GM21367 (cell line): ENCODE data around the gene KIR3DL3.
"Not testable (repeated sequence)": the region's sequence is repeated elsewhere in the genome, so short reads cannot be mapped to it uniquely, and the experiment has no call there.

ENCODE experiments used
- ATAC-seq: cut with Tn5 transposase; IDR thresholded peaks from one replicate; pipeline ENCODE4 v1.9.1; 2021; ENCODE audit not compliant: unreplicated experiment

Gene KIR3DL3

DNA sequence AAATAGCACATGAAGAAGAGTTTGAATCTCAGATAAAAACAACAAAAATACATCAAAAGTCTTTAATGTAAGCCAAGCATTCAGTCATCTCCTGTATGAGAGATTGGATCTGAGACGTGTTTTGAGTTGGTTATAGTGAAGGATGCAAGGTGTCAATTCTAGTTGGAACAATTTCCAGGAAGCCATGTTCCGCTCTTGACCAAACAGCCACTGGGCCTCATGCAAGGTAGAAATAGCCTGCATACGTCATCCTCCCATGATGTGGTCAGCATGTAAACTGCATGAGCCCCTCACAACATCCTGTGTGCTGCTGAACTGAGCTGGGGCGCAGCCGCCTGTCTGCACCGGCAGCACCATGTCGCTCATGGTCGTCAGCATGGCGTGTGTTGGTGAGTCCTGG lies at the start of gene KIR3DL3:
TSS of gene KIR3DL3 (plus strand) at position 301 of the 400 bp plus-strand sequence. CDS start at position 356, 55 bp downstream.
- ATAC-seq: no peak

- not testable (repeated sequence) for ATAC-seq
Measured at GRCh38 chr19:54676210-54676834, 47.9 kb upstream of the KIR3DL3 start.

DNA sequence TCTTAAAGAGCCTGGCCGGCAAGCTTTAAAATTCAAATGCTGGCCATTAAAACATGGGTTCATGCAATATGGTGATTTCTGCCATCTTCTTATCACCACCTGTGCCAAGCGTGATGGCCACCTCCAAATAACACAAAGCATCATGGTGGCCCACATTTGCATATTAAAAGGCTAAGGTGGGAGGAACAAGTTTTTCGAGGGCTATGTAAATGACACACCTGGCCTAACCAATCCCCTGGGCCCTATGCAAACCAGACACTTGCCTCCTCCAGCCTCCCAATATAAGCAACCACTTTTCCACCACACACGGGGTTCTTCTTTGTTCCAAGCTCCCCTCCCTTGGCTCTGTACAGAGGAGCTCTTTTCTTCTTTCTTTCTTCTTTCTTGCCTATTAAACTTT lies 47.0 kb upstream of the KIR3DL3 start:
- ATAC-seq: no peak

GRCh38 chr19:54681596-54681995 lies 42.6 kb upstream of the KIR3DL3 start:
- not testable (repeated sequence) for ATAC-seq

GRCh38 chr19:54682306-54682856 lies 41.9 kb upstream of the KIR3DL3 start:
- ATAC-seq: no peak

DNA sequence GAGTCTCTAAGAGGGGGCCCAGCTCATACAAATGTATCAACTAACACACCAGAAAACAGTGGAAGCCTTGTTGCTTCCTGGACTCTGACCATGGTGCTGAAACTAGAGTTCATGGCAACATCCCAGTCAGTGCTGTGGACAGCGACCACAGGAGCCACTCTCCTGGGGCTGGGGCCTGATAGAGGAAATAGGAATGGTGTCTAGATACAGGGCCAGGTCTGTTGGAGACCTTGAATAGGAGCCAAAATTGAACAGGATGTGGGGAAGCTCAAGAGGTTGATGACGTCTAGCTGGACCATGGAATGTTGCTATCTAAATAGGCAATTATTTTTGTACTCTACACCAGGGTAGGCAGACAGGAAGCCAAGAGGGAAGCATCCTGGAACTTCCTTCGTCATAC lies 39.7 kb upstream of the KIR3DL3 start:
- ATAC-seq: no peak

- ATAC-seq: no peak
Measured at GRCh38 chr19:54691582-54692297, 32.5 kb upstream of the KIR3DL3 start.

- ATAC-seq: no peak
Measured at GRCh38 chr19:54692298-54692615, 32.0 kb upstream of the KIR3DL3 start.

DNA sequence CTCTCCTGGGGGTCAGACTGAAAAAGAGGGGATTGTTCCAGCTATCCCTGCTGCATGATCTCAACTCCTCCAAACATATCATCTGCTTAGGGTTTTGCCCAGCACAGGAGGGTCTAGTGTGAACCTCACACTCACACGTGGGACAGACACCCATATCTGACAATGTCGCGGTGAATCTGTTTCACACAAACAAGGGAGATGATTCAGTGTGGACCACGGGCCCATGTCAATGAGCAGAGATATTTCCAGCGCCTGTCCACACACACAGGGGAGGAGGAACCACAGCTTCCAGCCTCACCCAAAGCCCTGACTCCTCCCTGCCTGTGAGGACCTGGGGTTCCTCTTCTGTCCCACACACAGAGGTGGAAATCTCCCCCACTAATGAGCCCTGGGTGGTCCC lies 29.6 kb upstream of the KIR3DL3 start:
- ATAC-seq: no peak

GRCh38 chr19:54696117-54696548 lies 28.1 kb upstream of the KIR3DL3 start:
- no peak for ATAC-seq

- no peak for ATAC-seq
Measured at GRCh38 chr19:54696766-54697165, 27.5 kb upstream of the KIR3DL3 start.

GRCh38 chr19:54697716-54698115 lies 26.5 kb upstream of the KIR3DL3 start:
- ATAC-seq: not testable (repeated sequence)

GRCh38 chr19:54704928-54705327 lies 19.3 kb upstream of the KIR3DL3 start:
- ATAC-seq: no peak

- ATAC-seq: no peak
Measured at GRCh38 chr19:54707962-54708361, 16.3 kb upstream of the KIR3DL3 start.

DNA sequence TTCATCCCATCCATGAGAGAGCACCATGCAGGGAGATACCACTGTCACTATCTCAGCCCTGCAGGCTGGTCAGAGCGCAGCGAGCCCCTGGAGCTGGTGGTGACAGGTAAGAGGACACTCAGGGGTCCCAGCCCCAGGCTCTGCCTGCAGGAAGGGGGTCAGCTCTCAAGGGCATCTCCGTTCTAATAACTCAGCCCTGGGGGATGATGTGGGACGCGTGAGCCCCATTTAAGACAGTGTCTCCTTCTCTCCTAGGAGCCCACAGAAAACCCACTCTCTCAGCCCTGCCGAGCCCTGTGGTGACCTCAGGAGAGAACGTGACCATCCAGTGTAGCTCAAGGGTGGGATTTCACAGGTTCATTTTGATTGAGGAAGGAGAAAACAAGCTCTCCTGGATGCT lies 15.5 kb upstream of the KIR3DL3 start:
- ATAC-seq: no peak

GRCh38 chr19:54709212-54709948 lies 14.9 kb upstream of the KIR3DL3 start:
- ATAC-seq: no peak

DNA sequence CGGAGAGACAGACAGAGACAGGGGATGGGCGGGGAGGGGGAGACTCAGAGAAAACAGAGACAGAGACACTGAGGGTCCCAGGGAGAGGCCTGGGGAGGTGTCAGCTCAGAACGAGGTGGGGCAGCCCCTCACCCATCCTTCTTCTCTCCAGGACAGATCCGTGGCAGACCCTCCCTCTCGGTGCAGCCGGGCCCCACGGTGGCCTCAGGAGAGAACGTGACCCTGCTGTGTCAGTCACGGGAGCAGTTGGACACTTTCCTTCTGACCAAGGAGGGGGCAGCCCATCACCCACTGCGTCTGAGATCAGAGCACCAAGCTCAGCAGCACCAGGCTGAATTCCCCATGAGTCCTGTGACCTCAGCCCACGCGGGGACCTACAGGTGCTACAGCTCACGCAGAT lies 14.3 kb upstream of the KIR3DL3 start:
- not testable (repeated sequence) for ATAC-seq

GRCh38 chr19:54724644-54725043 lies 402 bp downstream of the KIR3DL3 start:
- no peak for ATAC-seq

DNA sequence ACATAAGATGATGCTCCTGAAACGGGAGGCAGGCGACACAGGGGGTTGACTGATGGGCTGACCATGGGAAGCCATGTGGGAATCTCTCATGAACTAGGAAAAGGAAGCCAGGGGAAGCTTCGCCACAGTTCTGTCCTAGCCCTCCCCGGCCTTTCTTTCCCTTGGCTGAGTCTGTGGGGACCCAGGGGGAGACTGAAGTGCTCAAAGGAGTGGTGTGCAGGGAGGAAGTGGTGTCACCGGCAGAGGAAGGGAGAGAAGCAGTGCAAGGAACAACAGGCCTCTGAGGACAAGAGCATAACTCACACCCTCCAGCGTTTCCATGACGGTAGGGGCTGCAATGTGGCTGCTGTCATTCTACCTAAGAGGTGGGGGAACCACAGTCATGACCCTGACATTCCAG lies 1.1 kb downstream of the KIR3DL3 start:
- no peak for ATAC-seq

GRCh38 chr19:54727562-54727961 lies 3.3 kb downstream of the KIR3DL3 start:
- ATAC-seq: no peak

- no peak for ATAC-seq
Measured at GRCh38 chr19:54728167-54728566, 3.9 kb downstream of the KIR3DL3 start.
